Activated gamma-delta T cell (primary cell): Measurements from ENCODE around the gene ACTL7A.
"Not testable (repeated sequence)": the region's sequence is repeated elsewhere in the genome, so short reads cannot be mapped to it uniquely, and the experiment has no call there.

Experiments
- DNase-seq: peaks from one replicate; lab custom pipeline; 2025; lab: John Stamatoyannopoulos, UW
- total RNA-seq, 2 donors: gene quantifications; one replicate each; lab custom pipeline; 2026; lab: John Stamatoyannopoulos, UW

ACTL7A gene
- total RNA-seq, result 0 reads per million in 2 donors

GRCh38 chr9:108861997-108862396 lies at the start of gene ACTL7A:
ACTL7A (plus strand) TSS chr9:108862266; CDS start chr9:108862323, 57 bp downstream.
- no peak for DNase-seq

GRCh38 chr9:108812396-108813025 lies 49.6 kb upstream of the ACTL7A start:
- DNase-seq, result no peak

- DNase-seq, result no peak
These were observed 48.0 kb upstream of the ACTL7A start for GRCh38 chr9:108813951-108814601.

GRCh38 chr9:108815156-108815555 lies 46.9 kb upstream of the ACTL7A start:
- DNase-seq, result no peak

- DNase-seq, result no peak
These were observed 46.0 kb upstream of the ACTL7A start for GRCh38 chr9:108816037-108816436.

- DNase-seq, result no peak
These were observed 38.2 kb upstream of the ACTL7A start for GRCh38 chr9:108823829-108824228.

GRCh38 chr9:108830272-108830671 lies 31.8 kb upstream of the ACTL7A start:
- no peak for DNase-seq

GRCh38 chr9:108831496-108832178 lies 30.4 kb upstream of the ACTL7A start:
- DNase-seq, result no peak

GRCh38 chr9:108832179-108832500 lies 29.9 kb upstream of the ACTL7A start:
- no peak for DNase-seq

- no peak for DNase-seq
These were observed 27.0 kb upstream of the ACTL7A start for GRCh38 chr9:108834959-108835665.

- DNase-seq, result no peak
These were observed 26.2 kb upstream of the ACTL7A start for GRCh38 chr9:108835831-108836230.

GRCh38 chr9:108836319-108836718 lies 25.7 kb upstream of the ACTL7A start:
- DNase-seq, result no peak

- DNase-seq, result no peak
These were observed 25.3 kb upstream of the ACTL7A start for GRCh38 chr9:108836781-108837180.

- no peak for DNase-seq
These were observed 24.5 kb upstream of the ACTL7A start for GRCh38 chr9:108837530-108837929.

- no peak for DNase-seq
These were observed 24.0 kb upstream of the ACTL7A start for GRCh38 chr9:108838017-108838416.

- not testable (repeated sequence) for DNase-seq
These were observed 22.5 kb upstream of the ACTL7A start for GRCh38 chr9:108839561-108839960.

- no peak for DNase-seq
These were observed 19.3 kb upstream of the ACTL7A start for GRCh38 chr9:108842610-108843295.

GRCh38 chr9:108844391-108844790 lies 17.7 kb upstream of the ACTL7A start:
- DNase-seq, result no peak

- DNase-seq, result no peak
These were observed 17.2 kb upstream of the ACTL7A start for GRCh38 chr9:108844856-108845255.

- DNase-seq, result no peak
These were observed 16.6 kb upstream of the ACTL7A start for GRCh38 chr9:108845507-108845906.

GRCh38 chr9:108845947-108846346 lies 16.1 kb upstream of the ACTL7A start:
- DNase-seq, result no peak

GRCh38 chr9:108848296-108848695 lies 13.8 kb upstream of the ACTL7A start:
- DNase-seq, result not testable (repeated sequence)
